OCI-LY3 (cell line): Measurements from ENCODE around the gene CSRNP3.

Source experiments
- EZH2phosphoT487 ChIP-seq: fragments of 200-600 bp; shearing (Covaris generic); IDR thresholded peaks from 2 replicates; pipeline ENCODE4 v1.6.1; 2018; ENCODE audit warnings: antibody characterized with exemption, mixed run types, low read depth
- TF ChIP-seq, protein P1 (sequence below): fragments of 200-600, 300-600 bp; sonication (generic); IDR thresholded peaks from 2 replicates; pipeline ENCODE4 v1.5.1; 2014; ENCODE audit warnings: antibody characterized with exemption, low read length, low read depth

DNA sequence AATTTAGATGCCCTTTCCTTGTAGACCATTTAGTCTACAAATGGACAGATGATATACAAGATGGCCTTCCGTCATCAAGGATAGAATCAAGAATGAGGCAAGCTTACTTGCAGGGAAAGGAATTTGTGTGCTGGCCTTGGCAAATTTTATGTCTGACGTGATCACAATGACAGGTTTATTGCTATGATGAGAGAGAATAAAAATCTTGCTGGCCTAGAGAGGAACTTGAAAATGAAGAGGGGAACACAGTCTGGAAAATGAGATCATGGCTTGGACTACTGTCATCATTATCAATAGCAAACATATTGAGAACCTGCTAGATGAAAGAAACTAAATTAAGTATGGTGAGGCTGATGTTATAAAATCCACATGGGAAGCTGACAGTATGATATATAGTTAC lies 66.0 kb downstream of the CSRNP3 start:
- TF ChIP-seq, protein P1, sequence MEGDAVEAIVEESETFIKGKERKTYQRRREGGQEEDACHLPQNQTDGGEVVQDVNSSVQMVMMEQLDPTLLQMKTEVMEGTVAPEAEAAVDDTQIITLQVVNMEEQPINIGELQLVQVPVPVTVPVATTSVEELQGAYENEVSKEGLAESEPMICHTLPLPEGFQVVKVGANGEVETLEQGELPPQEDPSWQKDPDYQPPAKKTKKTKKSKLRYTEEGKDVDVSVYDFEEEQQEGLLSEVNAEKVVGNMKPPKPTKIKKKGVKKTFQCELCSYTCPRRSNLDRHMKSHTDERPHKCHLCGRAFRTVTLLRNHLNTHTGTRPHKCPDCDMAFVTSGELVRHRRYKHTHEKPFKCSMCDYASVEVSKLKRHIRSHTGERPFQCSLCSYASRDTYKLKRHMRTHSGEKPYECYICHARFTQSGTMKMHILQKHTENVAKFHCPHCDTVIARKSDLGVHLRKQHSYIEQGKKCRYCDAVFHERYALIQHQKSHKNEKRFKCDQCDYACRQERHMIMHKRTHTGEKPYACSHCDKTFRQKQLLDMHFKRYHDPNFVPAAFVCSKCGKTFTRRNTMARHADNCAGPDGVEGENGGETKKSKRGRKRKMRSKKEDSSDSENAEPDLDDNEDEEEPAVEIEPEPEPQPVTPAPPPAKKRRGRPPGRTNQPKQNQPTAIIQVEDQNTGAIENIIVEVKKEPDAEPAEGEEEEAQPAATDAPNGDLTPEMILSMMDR = no peak
- no peak for TF ChIP-seq EZH2phosphoT487
